Endothelial cell (in vitro differentiated cells): ENCODE measurements around the gene EXT2. TPM values are rescaled to one million over a fixed set of nuclear protein-coding genes. Genes with fewer than 3 reads are reported as not detected.
A peak's percentile ranks its signal among the peaks of the same experiment; 100 is the strongest.

Experiments
- DNase-seq: peaks from one replicate; pipeline ENCODE4 v3.0.0; 2021; ENCODE audit warnings: low spot score
- H3K27ac Mint-ChIP-seq: one replicate; pipeline ENCODE4 v1.8.0; 2021; ENCODE audit warnings: mixed read lengths, inconsistent platforms; ENCODE audit not compliant: unreplicated experiment
- H3K27me3 Mint-ChIP-seq: one replicate; pipeline ENCODE4 v1.8.0; 2021; ENCODE audit warnings: mild to moderate bottlenecking, moderate library complexity, mixed read lengths, inconsistent platforms; ENCODE audit not compliant: unreplicated experiment
- H3K36me3 Mint-ChIP-seq: one replicate; pipeline ENCODE4 v1.8.0; 2021; ENCODE audit warnings: mild to moderate bottlenecking, low read depth, mixed read lengths, inconsistent platforms; ENCODE audit not compliant: unreplicated experiment
- H3K4me1 Mint-ChIP-seq: one replicate; pipeline ENCODE4 v1.8.0; 2021; ENCODE audit warnings: mild to moderate bottlenecking, mixed read lengths, inconsistent platforms; ENCODE audit not compliant: unreplicated experiment
- H3K4me3 Mint-ChIP-seq: one replicate; pipeline ENCODE4 v1.8.0; 2021; ENCODE audit warnings: mild to moderate bottlenecking, mixed read lengths, inconsistent platforms; ENCODE audit not compliant: unreplicated experiment
- H3K9me3 Mint-ChIP-seq: one replicate; pipeline ENCODE4 v1.8.0; 2021; ENCODE audit warnings: mixed read lengths, inconsistent platforms; ENCODE audit not compliant: unreplicated experiment
- total RNA-seq: library from RNA; stranded (reverse); fragmentation: NEBNext Ultra II Directional; extraction: Animal tissue kit (Norgen Biotek cat#: 25700); gene quantifications from one replicate; pipeline ENCODE4 v1.2.1, GENCODE V29; 2021; ENCODE audit not compliant: unreplicated experiment
- TF ChIP-seq, protein P1 (sequence below): fragments of 200-600 bp; sonication (generic); IDR thresholded peaks from one replicate; pipeline ENCODE4 v1.5.0; 2021; ENCODE audit warnings: antibody characterized with exemption; ENCODE audit not compliant: unreplicated experiment

The EXT2 gene
- total RNA-seq, 1 donor from 2014 or later = 96.8 TPM

DNA sequence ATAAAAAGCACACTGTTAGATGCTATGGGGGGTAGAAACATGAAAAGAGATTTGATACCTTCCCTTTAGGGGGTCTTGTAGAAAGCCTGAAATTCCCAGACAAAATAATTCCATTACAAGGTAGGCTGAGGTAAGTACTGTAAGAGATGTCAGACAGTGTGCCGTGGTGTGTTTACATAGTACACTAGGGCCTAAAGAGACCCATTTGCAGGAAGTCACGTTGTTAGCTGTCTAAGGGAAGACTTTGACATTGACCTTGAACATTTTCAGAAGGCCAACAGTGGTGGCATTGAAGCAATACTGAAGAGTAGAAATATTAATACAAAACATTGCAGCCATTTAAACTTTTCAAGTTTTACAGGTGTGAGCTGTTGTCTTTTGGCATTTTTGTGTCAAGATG is 30.8 kb downstream of the EXT2 start:
- no peak for DNase-seq
- Mint-ChIP-seq H3K36me3 (peaks cover 41% of the 10 kb centered on the region), H3K4me1 (peaks cover 2% of the 10 kb centered on the region), H3K4me3 (no peak overlapping the region), H3K27me3 (no peaks in the 10 kb centered on the region), H3K27ac (no peak overlapping the region), H3K9me3 (no peaks in the 10 kb centered on the region)
- TF ChIP-seq, protein P1, sequence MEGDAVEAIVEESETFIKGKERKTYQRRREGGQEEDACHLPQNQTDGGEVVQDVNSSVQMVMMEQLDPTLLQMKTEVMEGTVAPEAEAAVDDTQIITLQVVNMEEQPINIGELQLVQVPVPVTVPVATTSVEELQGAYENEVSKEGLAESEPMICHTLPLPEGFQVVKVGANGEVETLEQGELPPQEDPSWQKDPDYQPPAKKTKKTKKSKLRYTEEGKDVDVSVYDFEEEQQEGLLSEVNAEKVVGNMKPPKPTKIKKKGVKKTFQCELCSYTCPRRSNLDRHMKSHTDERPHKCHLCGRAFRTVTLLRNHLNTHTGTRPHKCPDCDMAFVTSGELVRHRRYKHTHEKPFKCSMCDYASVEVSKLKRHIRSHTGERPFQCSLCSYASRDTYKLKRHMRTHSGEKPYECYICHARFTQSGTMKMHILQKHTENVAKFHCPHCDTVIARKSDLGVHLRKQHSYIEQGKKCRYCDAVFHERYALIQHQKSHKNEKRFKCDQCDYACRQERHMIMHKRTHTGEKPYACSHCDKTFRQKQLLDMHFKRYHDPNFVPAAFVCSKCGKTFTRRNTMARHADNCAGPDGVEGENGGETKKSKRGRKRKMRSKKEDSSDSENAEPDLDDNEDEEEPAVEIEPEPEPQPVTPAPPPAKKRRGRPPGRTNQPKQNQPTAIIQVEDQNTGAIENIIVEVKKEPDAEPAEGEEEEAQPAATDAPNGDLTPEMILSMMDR = no peak

DNA sequence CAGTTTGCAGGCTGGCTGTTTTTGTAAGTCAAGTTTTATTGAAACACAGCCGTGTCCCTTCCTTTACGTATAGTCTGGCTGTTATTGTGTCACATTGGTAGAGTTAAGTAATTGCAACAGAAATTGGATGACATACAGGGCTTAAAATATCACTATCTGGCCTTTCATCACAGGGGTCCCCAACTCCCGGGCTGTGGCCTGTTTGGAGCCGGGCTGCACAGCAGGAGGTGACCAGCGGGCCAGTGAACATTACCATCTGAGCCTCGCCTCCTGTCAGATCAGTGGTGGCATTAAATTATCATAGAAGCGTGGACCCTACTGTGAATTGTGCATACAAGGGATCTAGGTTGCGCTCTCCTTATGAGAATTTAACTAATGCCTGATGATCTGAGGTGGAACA is 31.7 kb downstream of the EXT2 start:
- no peak for DNase-seq
- H3K27ac Mint-ChIP-seq = no peak overlapping the region
- TF ChIP-seq, protein P1 = no peak
- H3K27me3 Mint-ChIP-seq = no peaks in the 10 kb centered on the region
- no peaks in the 10 kb centered on the region for H3K9me3 Mint-ChIP-seq
- H3K4me3 Mint-ChIP-seq = no peak overlapping the region
- peaks cover 2% of the 10 kb centered on the region for H3K4me1 Mint-ChIP-seq
- H3K36me3 Mint-ChIP-seq = peaks cover 40% of the 10 kb centered on the region

DNA sequence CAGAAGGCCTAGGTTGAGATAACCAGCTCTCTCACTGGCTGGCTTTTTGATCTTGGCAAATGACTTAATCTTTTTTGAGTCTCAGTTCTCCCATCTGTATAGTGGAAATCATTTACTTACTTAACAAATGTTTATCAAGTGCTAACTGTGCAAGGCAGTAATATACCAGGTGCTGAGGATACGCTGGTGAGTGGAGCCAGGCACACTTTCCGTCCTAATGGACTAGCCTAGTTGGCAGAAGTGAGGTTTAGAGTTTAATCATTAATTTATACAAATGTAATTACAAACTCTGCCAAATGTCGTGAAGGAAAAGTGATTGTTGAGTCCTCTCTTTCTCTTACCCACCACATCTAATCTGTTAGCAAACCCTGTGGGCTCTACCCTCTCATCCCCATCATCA is 33.3 kb downstream of the EXT2 start:
- H3K27me3 Mint-ChIP-seq = no peaks in the 10 kb centered on the region
- no peaks in the 10 kb centered on the region for H3K9me3 Mint-ChIP-seq
- TF ChIP-seq, protein P1 = no peak
- H3K4me1 Mint-ChIP-seq = peaks cover 2% of the 10 kb centered on the region
- DNase-seq = no peak
- no peak overlapping the region for H3K27ac Mint-ChIP-seq
- H3K36me3 Mint-ChIP-seq = peaks cover 40% of the 10 kb centered on the region
- H3K4me3 Mint-ChIP-seq = no peak overlapping the region

DNA sequence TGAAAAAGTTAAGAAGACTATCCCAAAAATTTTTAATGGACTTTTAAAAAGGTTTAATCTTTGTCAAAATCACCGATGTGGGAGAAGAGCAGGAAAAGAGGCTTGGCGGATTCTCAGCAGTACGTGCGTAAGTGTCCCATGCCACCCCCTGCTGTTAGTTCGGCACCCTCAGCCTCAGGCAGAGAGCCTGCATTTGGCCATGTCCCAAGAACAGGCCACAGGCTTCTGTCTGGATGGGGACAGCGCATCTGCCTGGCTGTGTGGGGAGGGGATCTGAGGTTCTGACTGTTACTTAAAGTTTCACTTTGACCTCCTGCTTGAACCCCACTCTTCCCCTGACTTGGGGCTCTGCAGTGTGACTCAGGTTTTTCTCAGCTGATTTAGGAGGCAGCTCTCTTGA is 35.3 kb downstream of the EXT2 start:
- peaks cover under 1% of the 10 kb centered on the region for H3K4me1 Mint-ChIP-seq
- no peaks in the 10 kb centered on the region for H3K9me3 Mint-ChIP-seq
- no peak overlapping the region for H3K27ac Mint-ChIP-seq
- DNase-seq = no peak
- no peaks in the 10 kb centered on the region for H3K27me3 Mint-ChIP-seq
- no peak overlapping the region for H3K4me3 Mint-ChIP-seq
- peaks cover 30% of the 10 kb centered on the region for H3K36me3 Mint-ChIP-seq
- TF ChIP-seq, protein P1 = no peak

DNA sequence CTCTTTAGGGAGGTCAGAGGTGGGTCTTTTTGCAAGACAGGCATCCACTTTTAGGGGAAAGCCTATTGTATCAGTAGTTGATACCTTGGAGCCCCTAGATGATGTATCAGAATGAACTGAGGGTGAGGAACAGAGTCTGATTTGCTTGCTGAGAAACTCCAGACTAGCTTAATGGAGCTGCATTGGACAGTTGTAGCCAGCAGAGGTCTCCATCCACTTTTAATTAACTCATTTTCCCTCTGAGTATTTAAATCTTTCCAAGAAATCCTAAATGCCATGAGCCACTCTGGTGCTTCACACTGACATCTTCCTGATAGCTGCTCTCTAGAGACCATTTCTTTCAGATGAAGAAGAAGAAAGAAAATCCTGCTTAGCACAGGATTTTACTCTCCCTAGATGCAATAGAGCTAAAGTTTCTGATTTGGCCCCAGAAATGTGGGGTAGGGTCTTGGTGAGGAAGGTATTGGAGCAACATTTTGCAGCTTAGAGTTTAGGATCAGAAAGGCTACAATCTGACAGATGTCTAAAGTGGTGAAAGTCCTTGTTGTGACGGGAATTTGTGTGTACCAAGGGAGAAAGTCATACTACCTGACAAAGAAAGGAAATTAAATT is 38.0 kb downstream of the EXT2 start:
- H3K27ac Mint-ChIP-seq = no peak overlapping the region
- no peaks in the 10 kb centered on the region for H3K9me3 Mint-ChIP-seq
- H3K4me3 Mint-ChIP-seq = no peak overlapping the region
- H3K4me1 Mint-ChIP-seq = no peaks in the 10 kb centered on the region
- peaks cover 20% of the 10 kb centered on the region for H3K36me3 Mint-ChIP-seq
- TF ChIP-seq, protein P1 = peak; percentile 40
- no peak for DNase-seq
- H3K27me3 Mint-ChIP-seq = no peaks in the 10 kb centered on the region
